NCI-H510A treated with DMSO at 0.1 percent for 48 hours (cell line): ENCODE data around the gene CCDC40.

Experiments used
- DNase-seq: peaks from one replicate; lab custom pipeline; 2025; lab: John Stamatoyannopoulos, UW

The CCDC40 gene

GRCh38 chr17:80103449-80104085 is 67.1 kb downstream of the CCDC40 start:
- no peak for DNase-seq

GRCh38 chr17:80104321-80104955 is 68.0 kb downstream of the CCDC40 start:
- DNase-seq, result peak; percentile 88

- DNase-seq, result no peak
These were observed 68.5 kb downstream of the CCDC40 start for GRCh38 chr17:80104956-80105375.

GRCh38 chr17:80105762-80106161 is 69.3 kb downstream of the CCDC40 start:
- peak; percentile 23 for DNase-seq

- no peak for DNase-seq
These were observed 69.7 kb downstream of the CCDC40 start for GRCh38 chr17:80106176-80106575.

GRCh38 chr17:80106751-80107150 is 70.3 kb downstream of the CCDC40 start:
- DNase-seq, result no peak

GRCh38 chr17:80107231-80108021 is 71.0 kb downstream of the CCDC40 start:
- no peak for DNase-seq

- DNase-seq, result no peak
These were observed 71.9 kb downstream of the CCDC40 start for GRCh38 chr17:80108036-80108971.

GRCh38 chr17:80109066-80109660 is 72.7 kb downstream of the CCDC40 start:
- peak; percentile 70 for DNase-seq

- peak; percentile 70 for DNase-seq
These were observed 73.4 kb downstream of the CCDC40 start for GRCh38 chr17:80109713-80110446.

GRCh38 chr17:80110447-80110812 is 74.0 kb downstream of the CCDC40 start:
- DNase-seq, result no peak

- DNase-seq, result no peak
These were observed 74.7 kb downstream of the CCDC40 start for GRCh38 chr17:80110927-80111701.

- no peak for DNase-seq
These were observed 75.4 kb downstream of the CCDC40 start for GRCh38 chr17:80111702-80112470.

- DNase-seq, result no peak
These were observed 76.1 kb downstream of the CCDC40 start for GRCh38 chr17:80112471-80113032.

- no peak for DNase-seq
These were observed 76.6 kb downstream of the CCDC40 start for GRCh38 chr17:80113033-80113484.

- DNase-seq, result no peak
These were observed 78.3 kb downstream of the CCDC40 start for GRCh38 chr17:80114758-80115157.

GRCh38 chr17:80115159-80115558 is 78.7 kb downstream of the CCDC40 start:
- no peak for DNase-seq

GRCh38 chr17:80116276-80116920 is 80.0 kb downstream of the CCDC40 start:
- no peak for DNase-seq
